MM.1S (cell line): ENCODE data around the gene UBN2.
"Not testable (repeated sequence)": the region's sequence is repeated elsewhere in the genome, so short reads cannot be mapped to it uniquely, and the experiment has no call there.

Experiments
- DNase-seq: peaks from one replicate; pipeline ENCODE4 v3.0.0-alpha.2; 2015
- H2AFZ ChIP-seq: fragments of 300-600 bp; sonication (generic); 2 replicates; pipeline ENCODE4 v1.6.0; 2016; ENCODE audit warnings: antibody characterized with exemption, low read length
- H3F3A ChIP-seq: fragments of 300-600 bp; sonication (generic); 2 replicates; pipeline ENCODE4 v1.6.1; 2016; ENCODE audit warnings: mild to moderate bottlenecking, antibody characterized with exemption, low read length, moderate library complexity, mixed read lengths; ENCODE audit not compliant: insufficient read depth
- H3K27ac ChIP-seq: fragments of 300-600 bp; sonication (generic); 2 replicates; pipeline ENCODE4 v1.5.1; 2016; ENCODE audit warnings: mild to moderate bottlenecking, low read length
- H3K27me3 ChIP-seq: fragments of 300-600 bp; sonication (generic); replicated peaks from 2 replicates; pipeline ENCODE4 v1.6.0; 2016; ENCODE audit warnings: low read length; ENCODE audit not compliant: insufficient read depth
- H3K36me3 ChIP-seq: fragments of 300-600 bp; sonication (generic); replicated peaks from 2 replicates; pipeline ENCODE4 v1.6.1; 2016; ENCODE audit warnings: mild to moderate bottlenecking, low read length, mixed read lengths; ENCODE audit not compliant: insufficient read depth
- H3K4me1 ChIP-seq: fragments of 300-600 bp; sonication (generic); 2 replicates; pipeline ENCODE4 v1.6.1; 2016; ENCODE audit warnings: low read length, mixed read lengths
- H3K4me2 ChIP-seq: fragments of 300-600 bp; sonication (generic); 2 replicates; pipeline ENCODE4 v1.6.0; 2016; ENCODE audit warnings: low read depth, low read length
- H3K4me3 ChIP-seq: fragments of 300-600 bp; sonication (generic); 2 replicates; pipeline ENCODE4 v1.5.1; 2016; ENCODE audit warnings: low read length, mixed read lengths
- H3K79me2 ChIP-seq: fragments of 300-600 bp; sonication (generic); 2 replicates; pipeline ENCODE4 v1.6.1; 2016; ENCODE audit warnings: mixed run types, low read length, mixed read lengths
- H3K9ac ChIP-seq: fragments of 300-600 bp; sonication (generic); 2 replicates; pipeline ENCODE4 v1.6.1; 2016; ENCODE audit warnings: low read length, mixed read lengths
- H3K9me2 ChIP-seq: fragments of 300-600 bp; sonication (generic); replicated peaks from 2 replicates; pipeline ENCODE4 v1.6.1; 2016; ENCODE audit warnings: mild to moderate bottlenecking, low read length, mixed read lengths; ENCODE audit not compliant: insufficient read depth
- H3K9me3 ChIP-seq: fragments of 300-600 bp; sonication (generic); replicated peaks from 2 replicates; pipeline ENCODE4 v1.6.1; 2016; ENCODE audit warnings: mild to moderate bottlenecking, low read length, mixed read lengths; ENCODE audit not compliant: insufficient read depth
- H4K20me1 ChIP-seq: fragments of 300-600 bp; sonication (generic); 2 replicates; pipeline ENCODE4 v1.6.1; 2016; ENCODE audit warnings: mild to moderate bottlenecking, low read length, moderate library complexity, mixed read lengths; ENCODE audit not compliant: insufficient read depth
- EZH2 ChIP-seq: fragments of 300-600 bp; sonication (generic); optimal IDR thresholded peaks from 2 replicates; pipeline ENCODE3; 2017; ENCODE audit warnings: low read depth, mild to moderate bottlenecking, antibody characterized with exemption, low read length, mixed read lengths
- EZH2phosphoT487 ChIP-seq: fragments of 300-600 bp; sonication (generic); IDR thresholded peaks from 2 replicates; pipeline ENCODE4 v1.6.1; 2018; ENCODE audit warnings: antibody characterized with exemption, low read length
- TF ChIP-seq, protein P1 (sequence below): fragments of 300-600 bp; sonication (generic); IDR thresholded peaks from 2 replicates; pipeline ENCODE4 v1.5.1; 2016; ENCODE audit warnings: antibody characterized with exemption, low read length, mixed read lengths

Gene UBN2

DNA sequence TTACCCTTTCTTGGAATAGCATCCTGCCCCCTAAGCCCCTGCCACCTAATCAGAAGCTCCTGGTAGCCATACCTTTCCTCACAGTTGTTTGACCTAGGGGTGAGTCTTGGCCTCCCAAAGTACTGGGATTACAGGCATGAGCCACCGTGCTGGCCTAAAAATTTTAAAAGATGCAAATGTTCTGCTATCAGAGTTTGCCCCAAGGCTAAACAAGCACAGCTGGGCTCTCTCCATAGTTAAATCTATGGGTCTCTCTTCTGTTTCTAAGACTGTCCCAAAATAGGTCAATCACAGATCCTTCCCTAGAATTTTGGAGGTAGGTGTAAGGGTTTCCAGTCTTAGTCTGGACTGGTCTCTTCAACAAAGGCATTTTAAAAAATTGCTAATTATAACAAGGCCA, 12.9 kb upstream of the UBN2 start:
- H3F3A ChIP-seq, result no peaks in the 10 kb centered on the region
- no peak for DNase-seq
- no peaks in the 10 kb centered on the region for H3K9me3 ChIP-seq
- H3K27ac ChIP-seq, result no peak overlapping the region
- no peaks in the 10 kb centered on the region for H3K36me3 ChIP-seq
- TF ChIP-seq EZH2, result no peak
- TF ChIP-seq, protein P1, sequence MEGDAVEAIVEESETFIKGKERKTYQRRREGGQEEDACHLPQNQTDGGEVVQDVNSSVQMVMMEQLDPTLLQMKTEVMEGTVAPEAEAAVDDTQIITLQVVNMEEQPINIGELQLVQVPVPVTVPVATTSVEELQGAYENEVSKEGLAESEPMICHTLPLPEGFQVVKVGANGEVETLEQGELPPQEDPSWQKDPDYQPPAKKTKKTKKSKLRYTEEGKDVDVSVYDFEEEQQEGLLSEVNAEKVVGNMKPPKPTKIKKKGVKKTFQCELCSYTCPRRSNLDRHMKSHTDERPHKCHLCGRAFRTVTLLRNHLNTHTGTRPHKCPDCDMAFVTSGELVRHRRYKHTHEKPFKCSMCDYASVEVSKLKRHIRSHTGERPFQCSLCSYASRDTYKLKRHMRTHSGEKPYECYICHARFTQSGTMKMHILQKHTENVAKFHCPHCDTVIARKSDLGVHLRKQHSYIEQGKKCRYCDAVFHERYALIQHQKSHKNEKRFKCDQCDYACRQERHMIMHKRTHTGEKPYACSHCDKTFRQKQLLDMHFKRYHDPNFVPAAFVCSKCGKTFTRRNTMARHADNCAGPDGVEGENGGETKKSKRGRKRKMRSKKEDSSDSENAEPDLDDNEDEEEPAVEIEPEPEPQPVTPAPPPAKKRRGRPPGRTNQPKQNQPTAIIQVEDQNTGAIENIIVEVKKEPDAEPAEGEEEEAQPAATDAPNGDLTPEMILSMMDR, result no peak
- TF ChIP-seq EZH2phosphoT487, result no peak
- H3K4me2 ChIP-seq, result no peak overlapping the region
- no peaks in the 10 kb centered on the region for H3K79me2 ChIP-seq
- no peaks in the 10 kb centered on the region for H3K4me1 ChIP-seq
- H3K9me2 ChIP-seq, result no peaks in the 10 kb centered on the region
- H3K4me3 ChIP-seq, result no peak overlapping the region
- no peak overlapping the region for H3K9ac ChIP-seq
- H4K20me1 ChIP-seq, result no peaks in the 10 kb centered on the region
- no peak overlapping the region for H2AFZ ChIP-seq
- H3K27me3 ChIP-seq, result no peaks in the 10 kb centered on the region

DNA sequence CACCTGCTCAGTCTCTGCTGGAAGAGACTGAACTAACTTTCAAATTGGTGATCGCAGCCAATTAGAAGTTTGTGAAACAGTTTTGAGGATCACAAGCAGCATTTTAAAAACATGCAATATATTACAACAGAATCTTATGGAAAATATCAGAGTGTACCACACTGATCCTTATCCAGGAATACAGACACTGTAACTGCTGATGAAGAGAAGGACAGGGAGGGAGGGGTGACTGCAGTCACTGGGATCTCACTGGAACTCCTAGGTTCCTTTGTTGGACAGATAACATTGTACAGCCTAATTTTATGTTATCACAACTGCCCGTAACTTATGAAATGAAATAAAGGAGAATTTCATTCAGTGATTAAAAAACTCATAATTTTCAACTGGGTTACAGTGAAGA, 6.8 kb upstream of the UBN2 start:
- no peaks in the 10 kb centered on the region for H3K9me2 ChIP-seq
- H3K79me2 ChIP-seq, result no peaks in the 10 kb centered on the region
- no peak overlapping the region for H3K9ac ChIP-seq
- H3K27me3 ChIP-seq, result peaks cover 21% of the 10 kb centered on the region
- H2AFZ ChIP-seq, result no peak overlapping the region
- H3K36me3 ChIP-seq, result no peaks in the 10 kb centered on the region
- no peaks in the 10 kb centered on the region for H3K4me1 ChIP-seq
- no peak overlapping the region for H3K4me2 ChIP-seq
- no peaks in the 10 kb centered on the region for H4K20me1 ChIP-seq
- H3K4me3 ChIP-seq, result no peak overlapping the region
- TF ChIP-seq, protein P1, result no peak
- TF ChIP-seq EZH2 (no peak), EZH2phosphoT487 (no peak)
- no peak for DNase-seq
- no peaks in the 10 kb centered on the region for H3K9me3 ChIP-seq
- H3K27ac ChIP-seq, result no peak overlapping the region
- H3F3A ChIP-seq, result no peaks in the 10 kb centered on the region

DNA sequence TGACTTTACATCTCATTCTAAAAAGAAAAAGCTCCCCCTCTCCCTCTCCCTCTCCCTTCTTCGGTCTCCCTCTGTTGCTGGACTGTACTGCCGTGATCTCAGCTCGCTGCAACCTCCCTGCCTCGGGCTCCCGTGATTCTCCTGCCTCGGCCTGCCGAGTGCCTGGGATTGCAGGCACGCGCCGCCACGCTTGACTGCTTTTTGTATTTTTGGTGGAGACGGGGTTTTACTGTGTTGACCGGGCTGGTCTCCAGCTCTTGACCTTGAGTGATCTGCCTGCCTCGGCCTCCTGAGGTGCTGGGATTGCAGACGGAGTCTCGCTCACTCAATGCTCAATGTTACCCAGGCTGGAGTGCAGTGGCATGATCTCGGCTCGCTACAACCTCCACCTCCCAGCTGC, 6.2 kb upstream of the UBN2 start:
- H3K9me3 ChIP-seq, DNase-seq, H3K36me3 ChIP-seq, H3K4me2 ChIP-seq, H2AFZ ChIP-seq, H3K79me2 ChIP-seq, H4K20me1 ChIP-seq, H3F3A ChIP-seq, H3K9ac ChIP-seq, H3K4me3 ChIP-seq, H3K27ac ChIP-seq, H3K4me1 ChIP-seq, H3K9me2 ChIP-seq: not testable (repeated sequence)
- peaks cover 27% of the 10 kb centered on the region for H3K27me3 ChIP-seq

DNA sequence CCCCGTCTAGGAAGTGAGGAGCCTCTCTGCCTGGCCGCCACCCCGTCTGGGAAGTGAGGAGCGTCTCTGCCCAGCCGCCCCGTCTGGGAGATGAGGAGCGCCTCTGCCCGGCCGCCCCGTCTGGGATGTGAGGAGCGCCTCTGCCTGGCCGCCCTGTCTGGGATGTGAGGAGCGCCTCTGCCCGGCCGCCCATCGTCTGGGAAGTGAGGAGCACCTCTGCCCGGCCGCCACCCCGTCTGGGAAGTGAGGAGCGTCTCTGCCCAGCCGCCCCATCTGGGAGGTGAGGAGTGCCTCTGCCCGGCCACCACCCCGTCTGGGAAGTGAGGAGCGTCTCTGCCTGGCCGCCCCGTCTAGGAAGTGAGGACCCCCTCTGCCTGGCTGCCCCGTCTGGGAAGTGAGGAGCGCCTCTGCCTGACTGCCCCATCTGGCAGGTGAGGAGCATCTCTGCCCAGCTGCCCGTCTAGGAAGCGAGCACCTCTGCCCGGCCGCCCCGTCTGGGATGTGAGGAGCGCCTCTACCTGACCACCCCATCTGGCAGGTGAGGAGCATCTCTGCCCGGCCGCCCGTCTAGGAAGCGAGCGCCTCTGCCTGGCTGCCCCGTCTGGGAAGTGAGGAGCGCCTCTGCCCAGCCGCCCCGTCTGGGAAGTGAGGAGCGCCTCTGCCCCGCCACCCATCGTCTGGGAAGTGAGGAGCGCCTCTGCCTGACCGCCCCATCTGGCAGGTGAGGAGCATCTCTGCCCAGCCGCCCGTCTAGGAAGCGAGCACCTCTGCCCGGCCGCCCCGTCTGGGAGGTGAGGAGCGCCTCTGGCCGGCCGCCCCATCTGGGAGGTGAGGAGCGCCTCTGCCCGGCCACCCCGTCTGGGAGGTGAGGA, 5.5 kb upstream of the UBN2 start:
- H3K4me3 ChIP-seq, H4K20me1 ChIP-seq, H3K4me2 ChIP-seq, H2AFZ ChIP-seq, H3K9me3 ChIP-seq, H3K27ac ChIP-seq, H3K4me1 ChIP-seq, H3K9me2 ChIP-seq, H3K36me3 ChIP-seq, H3K79me2 ChIP-seq, H3K9ac ChIP-seq, H3F3A ChIP-seq, DNase-seq: not testable (repeated sequence)
- peaks cover 29% of the 10 kb centered on the region for H3K27me3 ChIP-seq

DNA sequence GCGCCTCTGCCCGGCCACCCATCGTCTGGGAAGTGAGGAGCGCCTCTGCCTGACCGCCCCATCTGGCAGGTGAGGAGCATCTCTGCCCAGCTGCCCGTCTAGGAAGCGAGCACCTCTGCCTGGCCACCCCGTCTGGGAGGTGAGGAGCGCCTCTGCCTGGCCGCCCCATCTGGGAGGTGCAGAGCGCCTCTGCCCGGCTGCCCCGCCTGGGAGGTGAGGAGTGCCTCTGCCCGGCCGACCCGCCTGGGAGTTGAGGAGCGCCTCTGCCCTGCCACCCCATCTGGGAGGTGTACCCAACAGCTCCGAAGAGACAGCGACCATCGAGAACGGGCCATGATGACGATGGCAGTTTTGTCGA, 4.9 kb upstream of the UBN2 start:
- not testable (repeated sequence) for H3K27ac ChIP-seq, H2AFZ ChIP-seq, H3K9me2 ChIP-seq, H3K4me1 ChIP-seq, H3K9me3 ChIP-seq, H3K4me2 ChIP-seq, H3K4me3 ChIP-seq, H3K9ac ChIP-seq, H3K79me2 ChIP-seq, H4K20me1 ChIP-seq, H3F3A ChIP-seq, DNase-seq, H3K36me3 ChIP-seq
- peaks cover 29% of the 10 kb centered on the region for H3K27me3 ChIP-seq

DNA sequence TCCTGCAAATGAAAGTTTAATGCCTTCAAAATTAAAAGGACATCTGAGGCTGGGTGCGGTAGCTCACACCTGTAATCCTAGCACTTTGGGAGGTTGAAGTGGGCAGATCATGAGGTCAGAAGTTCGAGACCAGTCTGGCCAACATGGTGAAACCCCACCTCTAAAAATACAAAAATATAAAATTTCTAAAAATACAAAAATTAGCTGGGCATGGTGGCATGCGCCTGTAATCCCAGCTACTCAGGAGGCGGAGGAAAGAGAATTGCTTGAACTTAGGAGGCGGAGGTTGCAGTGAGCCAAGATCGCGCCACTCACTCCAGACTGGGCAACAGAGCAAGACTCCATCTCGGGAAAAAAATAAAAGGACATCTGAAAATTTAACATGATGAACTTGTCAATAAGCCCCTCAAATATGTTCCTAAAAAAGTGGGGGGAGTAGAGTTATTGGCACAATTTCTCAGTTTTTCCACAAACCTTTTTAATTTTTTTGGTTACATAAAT, 4.0 kb upstream of the UBN2 start:
- H3K9me3 ChIP-seq, H3K36me3 ChIP-seq, H3K9me2 ChIP-seq, H4K20me1 ChIP-seq, H3K4me3 ChIP-seq, H2AFZ ChIP-seq, H3K4me2 ChIP-seq, H3K27ac ChIP-seq, H3F3A ChIP-seq, H3K4me1 ChIP-seq, H3K9ac ChIP-seq, H3K79me2 ChIP-seq, DNase-seq: not testable (repeated sequence)
- peaks cover 29% of the 10 kb centered on the region for H3K27me3 ChIP-seq
